Bladder microvascular endothelial cell (primary cell): ENCODE measurements around the gene FGF4. TPM values are rescaled to one million over a fixed set of nuclear protein-coding genes. Genes with fewer than 3 reads are reported as not detected.

Experiments
- total RNA-seq: library from RNA; depleted of rRNA; stranded (reverse); fragments of >200 nt; gene quantifications from 2 replicates; pipeline ENCODE4 v1.2.3, GENCODE V29; 2014

Gene FGF4
- not detected in 2 replicates for total RNA-seq

DNA sequence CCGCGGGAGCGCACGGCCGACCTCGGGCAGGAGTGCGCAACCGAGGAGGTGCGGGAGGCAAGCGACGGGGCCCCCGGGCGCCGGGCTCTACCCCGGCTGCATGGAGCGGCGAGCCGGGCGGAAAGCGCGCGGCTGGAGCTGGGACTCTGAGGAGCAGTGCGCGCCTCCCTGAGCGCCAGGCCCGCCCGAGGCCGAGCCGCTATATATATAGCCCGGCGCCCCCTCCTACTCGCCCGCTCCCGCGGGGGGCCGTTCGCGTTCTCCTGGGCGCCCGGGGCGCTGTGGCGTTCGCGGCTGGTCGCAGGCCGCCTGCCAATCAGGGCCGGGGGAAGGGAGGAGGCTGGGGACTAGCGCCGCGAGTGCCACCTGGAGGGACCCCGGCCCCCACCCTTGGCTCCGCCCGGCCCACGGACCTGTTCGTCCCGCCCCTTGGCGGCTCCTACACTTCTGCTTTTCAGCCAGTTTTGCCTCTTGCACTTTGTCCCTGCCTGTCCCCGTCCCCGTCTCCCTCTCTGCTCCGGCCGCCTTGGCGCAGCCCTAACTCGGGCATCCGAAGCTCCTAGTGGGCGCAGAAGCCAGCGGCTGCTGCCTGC is at the start of gene FGF4:
Gene FGF4 (minus strand): TSS at position 179 of the 593 bp plus-strand sequence. CDS start 257 bp downstream, outside the sequence.

GRCh38 chr11:69818603-69819441 is 43.7 kb upstream of the FGF4 start, which contains the start of gene FGF3:
TSS of gene FGF3 (minus strand) at chr11:69819416. CDS start at chr11:69818933, 483 bp downstream.

Other genes with a start within 250 kb of the FGF4 start
- 246 and 954 TPM in 2 replicates for gene CCND1, start 134.2 kb downstream of the FGF4 start, total RNA-seq
- gene LTO1, start 100.0 kb downstream of the FGF4 start, total RNA-seq = 10.8 and 25.4 TPM in 2 replicates
- gene FGF19, start 71.3 kb downstream of the FGF4 start, total RNA-seq = not detected in 2 replicates
- not detected in 2 replicates for gene FGF3, start 44.1 kb upstream of the FGF4 start, total RNA-seq